H9 (cell line): ENCODE measurements around the gene PREX1. TPM values are rescaled to one million over a fixed set of nuclear protein-coding genes. Genes with fewer than 3 reads are reported as not detected.

Source experiments
- DNase-seq: peaks from one replicate; pipeline ENCODE4 v3.0.0-alpha.2; 2017
- H2AFZ ChIP-seq: one replicate; pipeline ENCODE4 v1.6.1; 2013; ENCODE audit warnings: mild to moderate bottlenecking, low read length, control low read depth, moderate library complexity
- H2AK5ac ChIP-seq: 2 replicates; pipeline ENCODE4 v1.6.1; 2013; ENCODE audit warnings: low read length, control low read depth, mixed read lengths; ENCODE audit not compliant: insufficient read length
- H2BK120ac ChIP-seq: one replicate; pipeline ENCODE4 v1.6.1; 2013; ENCODE audit warnings: low read depth, mild to moderate bottlenecking, low read length, control low read depth, inconsistent platforms; ENCODE audit not compliant: poor library complexity, severe bottlenecking
- H2BK12ac ChIP-seq: 2 replicates; pipeline ENCODE4 v1.6.1; 2013; ENCODE audit warnings: low read length, control low read depth, mixed read lengths, low read depth; ENCODE audit not compliant: insufficient read length
- H2BK15ac ChIP-seq: 2 replicates; pipeline ENCODE4 v1.6.1; 2013; ENCODE audit warnings: low read depth, low read length, control low read depth
- H2BK20ac ChIP-seq: one replicate; pipeline ENCODE4 v1.6.1; 2013; ENCODE audit warnings: low read depth, mild to moderate bottlenecking, low read length, control low read depth, inconsistent platforms; ENCODE audit not compliant: poor library complexity, severe bottlenecking
- H2BK5ac ChIP-seq: 2 replicates; pipeline ENCODE4 v1.6.1; 2013; ENCODE audit warnings: low read length, control low read depth, mixed read lengths; ENCODE audit not compliant: insufficient read length
- H3K14ac ChIP-seq: 2 replicates; pipeline ENCODE4 v1.6.1; 2013; ENCODE audit warnings: low read length, control low read depth; ENCODE audit not compliant: insufficient read depth
- H3K18ac ChIP-seq: 2 replicates; pipeline ENCODE4 v1.6.1; 2013; ENCODE audit warnings: low read depth, mild to moderate bottlenecking, mixed read lengths, low read length, control low read depth; ENCODE audit not compliant: insufficient read length
- H3K23ac ChIP-seq: 2 replicates; pipeline ENCODE4 v1.6.1; 2013; ENCODE audit warnings: low read length, control low read depth, mixed read lengths, low read depth; ENCODE audit not compliant: insufficient read length
- H3K23me2 ChIP-seq: 2 replicates; pipeline ENCODE4 v1.6.1; 2013; ENCODE audit warnings: low read depth, mild to moderate bottlenecking, mixed read lengths, low read length, control low read depth; ENCODE audit not compliant: insufficient read length, poor library complexity, severe bottlenecking
- H3K27ac ChIP-seq: 2 replicates; pipeline ENCODE4 v1.5.1; 2013; ENCODE audit warnings: low read length, control low read depth, mixed read lengths, low read depth; ENCODE audit not compliant: insufficient read length
- H3K27me3 ChIP-seq: 2 replicates; pipeline ENCODE4 v1.6.1; 2013; ENCODE audit warnings: low read length, control low read depth, inconsistent platforms; ENCODE audit not compliant: insufficient read depth
- H3K4ac ChIP-seq: 2 replicates; pipeline ENCODE4 v1.6.1; 2013; ENCODE audit warnings: low read depth, mild to moderate bottlenecking, control low read depth, inconsistent platforms, low read length, moderate library complexity
- H3K4me1 ChIP-seq: 2 replicates; pipeline ENCODE4 v1.6.1; 2013; ENCODE audit warnings: low read length, control low read depth, inconsistent platforms; ENCODE audit not compliant: insufficient read depth
- H3K4me2 ChIP-seq: 2 replicates; pipeline ENCODE4 v1.6.1; 2013; ENCODE audit warnings: low read length, control low read depth, mixed read lengths; ENCODE audit not compliant: insufficient read length, insufficient read depth
- H3K56ac ChIP-seq: 2 replicates; pipeline ENCODE4 v1.6.1; 2013; ENCODE audit warnings: low read depth, mild to moderate bottlenecking, mixed read lengths, low read length, control low read depth; ENCODE audit not compliant: insufficient read length
- H3K79me1 ChIP-seq: 2 replicates; pipeline ENCODE4 v1.6.1; 2013; ENCODE audit warnings: low read depth, mild to moderate bottlenecking, moderate library complexity, low read length, control low read depth, inconsistent platforms; ENCODE audit not compliant: insufficient read depth, poor library complexity, severe bottlenecking
- H3K79me2 ChIP-seq: 2 replicates; pipeline ENCODE4 v1.6.1; 2013; ENCODE audit warnings: low read length, control low read depth, inconsistent platforms; ENCODE audit not compliant: insufficient read depth
- H3K9ac ChIP-seq: 2 replicates; pipeline ENCODE4 v1.6.1; 2013; ENCODE audit warnings: low read length, control low read depth, mixed read lengths; ENCODE audit not compliant: insufficient read length; ENCODE audit errors: extremely low read depth
- H3K9me3 ChIP-seq: one replicate; pipeline ENCODE4 v1.6.1; 2013; ENCODE audit warnings: low read depth, low read length, inconsistent platforms; ENCODE audit not compliant: control insufficient read depth
- H3T11ph ChIP-seq: one replicate; pipeline ENCODE4 v1.6.1; 2013; ENCODE audit warnings: mild to moderate bottlenecking, low read length, control low read depth, inconsistent platforms
- H4K20me1 ChIP-seq: one replicate; pipeline ENCODE4 v1.6.1; 2013; ENCODE audit not compliant: control insufficient read depth, insufficient read length, insufficient read depth
- H4K5ac ChIP-seq: 2 replicates; pipeline ENCODE4 v1.6.1; 2013; ENCODE audit warnings: low read depth, mild to moderate bottlenecking, mixed read lengths, low read length, control low read depth; ENCODE audit not compliant: insufficient read length
- H4K8ac ChIP-seq: replicated peaks from 2 replicates; pipeline ENCODE4 v1.6.1; 2013; ENCODE audit warnings: low read length, control low read depth, mixed read lengths, low read depth; ENCODE audit not compliant: insufficient read length
- H4K91ac ChIP-seq: 2 replicates; pipeline ENCODE4 v1.6.1; 2013; ENCODE audit warnings: low read depth, mild to moderate bottlenecking, moderate library complexity, mixed read lengths, low read length, control low read depth; ENCODE audit not compliant: insufficient read length
- H3K27ac Mint-ChIP-seq, 3 experiments: 2 replicates in 2 of 3; 3 replicates in 1 of 3; pipeline ENCODE4 v1.8.0; 2020 to 2021; ENCODE audit warnings: mixed read lengths in 3 of 3, mild to moderate bottlenecking in 1 of 3, moderate library complexity in 1 of 3
- H3K27me3 Mint-ChIP-seq: 2 replicates; pipeline ENCODE4 v1.8.0; 2021; ENCODE audit warnings: low read depth, mild to moderate bottlenecking, moderate library complexity, mixed read lengths
- H3K36me3 Mint-ChIP-seq, 3 experiments: 2 replicates in 2 of 3; 3 replicates in 1 of 3; pipeline ENCODE4 v1.8.0; 2020 to 2021; ENCODE audit warnings: low read depth in 3 of 3, mixed read lengths in 3 of 3; ENCODE audit not compliant: insufficient read depth in 1 of 3
- H3K4me1 Mint-ChIP-seq, 2 experiments: 2 replicates each; pipeline ENCODE4 v1.8.0; 2020; ENCODE audit warnings: mixed read lengths in 2 of 2
- H3K4me3 Mint-ChIP-seq, 2 experiments: 2 replicates in 1 of 2; 3 replicates in 1 of 2; pipeline ENCODE4 v1.8.0; 2020 to 2021; ENCODE audit warnings: mild to moderate bottlenecking in 2 of 2, mixed read lengths in 2 of 2, moderate library complexity in 1 of 2
- H3K9me3 Mint-ChIP-seq, 2 experiments: 2 replicates in 1 of 2; 3 replicates in 1 of 2; pipeline ENCODE4 v1.8.0; 2020; ENCODE audit warnings: mild to moderate bottlenecking in 2 of 2, mixed read lengths in 2 of 2, moderate library complexity in 1 of 2
- WGBS: extraction: QIAGEN DNeasy Blood & Tissue Kit; methylation state at CpG from one replicate; pipeline ENCODE4 v1.1.7; 2013; ENCODE audit warnings: missing lambda C conversion rate, low lambda C conversion rate, mixed read lengths; ENCODE audit not compliant: insufficient read length; ENCODE audit errors: extremely low coverage; 5-methylcytosine and 5-hydroxymethylcytosine counted together
- total RNA-seq: library from RNA; stranded (reverse); gene quantifications from 2 replicates; pipeline ENCODE4 v1.2.1, GENCODE V29; 2021
- TF ChIP-seq, protein P1 (sequence below): fragments of 200-600 bp; sonication (generic); conservative IDR thresholded peaks from 3 replicates; pipeline ENCODE4 v1.8.0; 2021; ENCODE audit warnings: antibody characterized with exemption, mild to moderate bottlenecking

Gene PREX1
- total RNA-seq, 1 experiment from 2014 or later, result 6.6 TPM

- H3K9me3 Mint-ChIP-seq, result no peaks in the 10 kb centered on the region
- Histone ChIP-seq H2AFZ (no peak overlapping the region), H3K27ac (no peak overlapping the region), H3K4ac (no peak overlapping the region), H4K5ac (no peak overlapping the region), H3K79me1 (no peaks in the 10 kb centered on the region), H2BK120ac (no peak overlapping the region), H3K4me1 (no peaks in the 10 kb centered on the region), H2AK5ac (no peak overlapping the region), H3K27me3 (no peaks in the 10 kb centered on the region), H2BK12ac (no peak overlapping the region), H3K14ac (no peak overlapping the region), H3K9ac (no peak overlapping the region), H2BK15ac (no peak overlapping the region), H3K79me2 (no peaks in the 10 kb centered on the region), H3K23me2 (no peaks in the 10 kb centered on the region), H4K20me1 (no peaks in the 10 kb centered on the region), H3K56ac (no peak overlapping the region), H4K91ac (no peak overlapping the region), H4K8ac (no peak overlapping the region), H3K9me3 (no peaks in the 10 kb centered on the region), H2BK20ac (no peak overlapping the region), H3K18ac (no peak overlapping the region), H3T11ph (no peak overlapping the region), H2BK5ac (no peak overlapping the region), H3K23ac (no peak overlapping the region), H3K4me2 (no peak overlapping the region)
- no peaks in the 10 kb centered on the region for H3K27me3 Mint-ChIP-seq
- WGBS, result no CpG with 5 or more reads among the region's 7 CpGs
- peak overlapping the region in 1 of 3 experiments; percentile 25; a peak in 2 of 7 replicates for H3K27ac Mint-ChIP-seq
- H3K4me3 Mint-ChIP-seq, result no peak overlapping the region
- no peak for DNase-seq
- H3K4me1 Mint-ChIP-seq, result peaks cover 2 to 13% of the 10 kb centered on the region in 2 experiments
- TF ChIP-seq, protein P1, sequence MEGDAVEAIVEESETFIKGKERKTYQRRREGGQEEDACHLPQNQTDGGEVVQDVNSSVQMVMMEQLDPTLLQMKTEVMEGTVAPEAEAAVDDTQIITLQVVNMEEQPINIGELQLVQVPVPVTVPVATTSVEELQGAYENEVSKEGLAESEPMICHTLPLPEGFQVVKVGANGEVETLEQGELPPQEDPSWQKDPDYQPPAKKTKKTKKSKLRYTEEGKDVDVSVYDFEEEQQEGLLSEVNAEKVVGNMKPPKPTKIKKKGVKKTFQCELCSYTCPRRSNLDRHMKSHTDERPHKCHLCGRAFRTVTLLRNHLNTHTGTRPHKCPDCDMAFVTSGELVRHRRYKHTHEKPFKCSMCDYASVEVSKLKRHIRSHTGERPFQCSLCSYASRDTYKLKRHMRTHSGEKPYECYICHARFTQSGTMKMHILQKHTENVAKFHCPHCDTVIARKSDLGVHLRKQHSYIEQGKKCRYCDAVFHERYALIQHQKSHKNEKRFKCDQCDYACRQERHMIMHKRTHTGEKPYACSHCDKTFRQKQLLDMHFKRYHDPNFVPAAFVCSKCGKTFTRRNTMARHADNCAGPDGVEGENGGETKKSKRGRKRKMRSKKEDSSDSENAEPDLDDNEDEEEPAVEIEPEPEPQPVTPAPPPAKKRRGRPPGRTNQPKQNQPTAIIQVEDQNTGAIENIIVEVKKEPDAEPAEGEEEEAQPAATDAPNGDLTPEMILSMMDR, result no peak
- no peaks in the 10 kb centered on the region for H3K36me3 Mint-ChIP-seq
These were observed 133.4 kb downstream of the PREX1 start for GRCh38 chr20:48694381-48694865.
